ENCODE measurements around the gene BCKDK.

The BCKDK gene

DNA sequence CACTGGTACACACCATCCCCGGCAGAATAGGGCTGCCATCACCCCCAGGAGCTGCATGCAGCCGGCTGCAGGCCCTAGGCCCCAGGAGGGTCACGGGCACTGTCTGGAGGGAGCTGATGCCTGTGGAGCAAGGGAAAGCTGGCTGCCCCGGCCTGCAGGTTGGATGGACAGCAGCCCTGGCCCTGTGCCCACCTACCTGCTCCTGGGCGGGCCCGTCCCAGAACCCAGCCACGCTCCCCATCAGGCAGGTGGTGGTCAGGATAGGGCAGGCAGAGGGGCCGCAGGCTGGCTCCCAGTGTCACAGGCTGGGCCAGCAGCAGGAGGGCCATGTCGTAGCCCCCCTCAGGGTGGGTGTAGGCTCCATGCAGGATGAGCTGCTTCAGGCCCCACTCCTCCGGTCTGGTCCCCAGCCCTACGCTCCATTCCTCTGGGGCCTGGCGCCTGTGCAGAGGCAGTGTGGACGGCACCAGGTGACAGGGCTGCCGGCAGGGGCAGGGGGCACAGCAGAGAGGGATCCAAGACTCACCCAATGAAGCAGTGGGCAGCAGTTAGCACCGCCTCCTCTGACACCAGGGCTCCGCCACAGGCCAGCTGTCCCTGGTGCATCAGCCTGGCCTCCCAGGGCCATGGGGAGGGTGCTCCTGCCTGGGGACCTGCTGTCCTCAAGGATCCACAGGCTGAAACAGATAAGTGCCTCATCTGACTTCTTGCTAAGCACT lies 23.4 kb upstream of the BCKDK start:
- no peak for TF ChIP-seq CTCF (IDR thresholded peaks at IDR 0.05; ENCODE audit: low read length, missing control alignments)
- no peak for DNase-seq (ENCODE audit: low read depth)
- no peak overlapping the region for H3K4me3 ChIP-seq (replicated peaks; ENCODE audit: low read depth, low read length)

- TF ChIP-seq CTCF (IDR thresholded peaks at IDR 0.05; ENCODE audit: low read length, missing control alignments), result no peak
- no peak for DNase-seq (ENCODE audit: low read depth)
- no peak overlapping the region for H3K4me3 ChIP-seq (replicated peaks; ENCODE audit: low read depth, low read length)
These were observed 22.8 kb upstream of the BCKDK start for GRCh38 chr16:31085411-31085810.

DNA sequence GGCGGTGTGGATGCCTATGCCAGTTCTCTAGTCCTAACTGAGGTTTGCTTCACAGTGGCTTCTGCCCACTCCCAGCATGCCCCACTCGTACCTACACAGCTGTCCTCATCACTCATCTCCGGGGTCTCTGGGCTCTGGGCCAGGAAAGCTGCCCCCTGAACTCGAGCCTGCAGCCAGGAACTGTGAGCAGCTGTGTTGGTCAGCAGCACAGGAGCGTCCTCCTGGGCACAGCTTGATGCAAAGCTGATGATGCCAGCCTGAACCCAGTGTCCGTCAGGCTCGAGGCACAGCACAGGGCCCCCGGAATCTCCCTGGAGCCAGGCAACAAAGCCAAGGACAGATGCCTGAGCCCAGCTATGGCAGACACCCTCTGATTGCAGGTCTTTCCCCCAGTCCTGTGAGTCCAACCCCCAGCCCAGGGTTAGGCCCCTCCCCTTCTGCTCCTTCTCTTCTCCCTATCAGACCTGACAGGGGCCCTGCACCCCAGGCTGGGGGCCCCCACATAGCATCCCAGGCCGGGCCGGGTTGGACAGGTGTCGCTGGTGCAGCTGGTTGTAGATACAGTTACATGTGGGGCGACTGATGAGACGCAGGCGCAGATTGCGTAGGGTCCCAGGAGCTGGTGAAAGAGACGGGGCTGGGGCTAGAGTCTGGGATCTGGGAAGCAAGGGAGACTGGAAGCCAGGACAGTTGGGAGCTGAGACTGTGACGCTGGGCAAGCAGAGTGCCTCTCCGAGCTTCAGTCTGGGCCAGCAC lies 22.1 kb upstream of the BCKDK start:
- TF ChIP-seq CTCF (IDR thresholded peaks at IDR 0.05; ENCODE audit: low read length, missing control alignments), result no peak
- no peak for DNase-seq (ENCODE audit: low read depth)
- no peak overlapping the region for H3K4me3 ChIP-seq (replicated peaks; ENCODE audit: low read depth, low read length)

DNA sequence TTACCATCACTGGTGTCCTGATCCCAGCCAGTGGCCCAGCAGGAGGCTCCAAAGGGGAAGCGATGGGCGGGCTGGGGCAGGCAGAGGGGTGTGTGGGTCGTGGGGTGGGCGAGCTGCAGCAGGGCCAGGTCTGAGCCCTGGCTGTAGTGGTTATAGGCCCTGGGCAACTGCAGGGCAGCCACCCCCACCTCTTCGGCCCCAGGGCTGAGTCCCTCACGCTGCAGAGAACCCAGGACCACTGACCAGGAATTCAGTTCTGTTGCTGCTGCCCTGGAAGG lies 21.6 kb upstream of the BCKDK start:
- H3K4me3 ChIP-seq (replicated peaks; ENCODE audit: low read depth, low read length), result no peak overlapping the region
- DNase-seq (ENCODE audit: low read depth), result no peak
- no peak for TF ChIP-seq CTCF (IDR thresholded peaks at IDR 0.05; ENCODE audit: low read length, missing control alignments)

DNA sequence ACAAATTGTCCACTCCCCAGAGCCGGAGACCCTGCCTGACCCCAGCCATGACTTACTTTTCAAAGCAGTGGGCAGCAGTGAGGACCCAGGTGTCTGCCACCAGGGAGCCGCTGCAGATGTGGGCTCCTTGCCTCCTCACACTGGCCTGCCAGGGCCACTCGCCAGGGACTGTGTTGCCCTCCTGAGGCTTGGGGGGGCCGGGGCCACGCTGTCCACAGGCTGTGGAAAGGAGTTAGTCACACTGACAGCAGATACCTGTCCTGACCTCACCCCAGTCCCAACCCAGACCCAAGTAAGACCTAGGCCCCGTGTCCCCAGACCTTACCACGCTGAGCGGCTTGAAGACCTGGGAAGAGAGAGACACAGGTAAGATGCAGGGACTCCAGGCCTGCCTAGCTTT lies 20.7 kb upstream of the BCKDK start:
- no peak overlapping the region for H3K4me3 ChIP-seq (replicated peaks; ENCODE audit: low read depth, low read length)
- no peak for DNase-seq (ENCODE audit: low read depth)
- TF ChIP-seq CTCF (IDR thresholded peaks at IDR 0.05; ENCODE audit: low read length, missing control alignments), result no peak

- H3K4me3 ChIP-seq (replicated peaks; ENCODE audit: low read depth, low read length), result no peak overlapping the region
- no peak for TF ChIP-seq CTCF (IDR thresholded peaks at IDR 0.05; ENCODE audit: low read length, missing control alignments)
- DNase-seq (ENCODE audit: low read depth), result no peak
These were observed 20.2 kb upstream of the BCKDK start for GRCh38 chr16:31087971-31088370.
